ENCODE results near the gene SLC9A4.

SLC9A4 gene

GRCh38 chr2:102575888-102576287 is 102.9 kb downstream of the SLC9A4 start:
- Histone ChIP-seq H2AFZ (no peak overlapping the region), H3K9me3 (ENCODE audit: control insufficient read depth, low read length) (no peaks in the 10 kb centered on the region), H3K9ac (no peak overlapping the region), H3K4me1 (no peaks in the 10 kb centered on the region), H3K4me3 (ENCODE audit: low read depth, low read length) (no peak overlapping the region), H3K27me3 (ENCODE audit: control insufficient read depth, insufficient read depth, low read length) (no peaks in the 10 kb centered on the region), H3K36me3 (ENCODE audit: control insufficient read depth, insufficient read depth, low read length) (no peaks in the 10 kb centered on the region), H3K79me2 (no peaks in the 10 kb centered on the region), H3K4me2 (ENCODE audit: low read length) (no peak overlapping the region), H3K27ac (no peak overlapping the region)
- TF ChIP-seq CTCF (IDR thresholded peaks at IDR 0.05), result no peak

GRCh38 chr2:102578376-102578775 is 105.3 kb downstream of the SLC9A4 start:
- no peaks in the 10 kb centered on the region for H3K27me3 ChIP-seq (ENCODE audit: control insufficient read depth, insufficient read depth, low read length)

GRCh38 chr2:102581911-102582310 is 108.9 kb downstream of the SLC9A4 start:
- H3K36me3 ChIP-seq (ENCODE audit: control insufficient read depth, insufficient read depth, low read length), result no peaks in the 10 kb centered on the region

More at GRCh38 chr2:102578376-102578775, 105.3 kb downstream of the SLC9A4 start:
- Histone ChIP-seq H3K79me2 (no peaks in the 10 kb centered on the region), H2AFZ (no peak overlapping the region), H3K4me1 (no peaks in the 10 kb centered on the region), H3K27ac (no peak overlapping the region), H3K4me3 (ENCODE audit: low read depth, low read length) (no peak overlapping the region), H3K36me3 (ENCODE audit: control insufficient read depth, insufficient read depth, low read length) (no peaks in the 10 kb centered on the region), H3K9ac (no peak overlapping the region), H3K9me3 (ENCODE audit: control insufficient read depth, low read length) (no peaks in the 10 kb centered on the region), H3K4me2 (ENCODE audit: low read length) (no peak overlapping the region)
- no peak for TF ChIP-seq CTCF (IDR thresholded peaks at IDR 0.05)

GRCh38 chr2:102582845-102583244 is 109.8 kb downstream of the SLC9A4 start:
- no peaks in the 10 kb centered on the region for H3K27me3 ChIP-seq (ENCODE audit: control insufficient read depth, insufficient read depth, low read length)
- no peak overlapping the region for H3K4me3 ChIP-seq (ENCODE audit: low read depth, low read length)
- no peak overlapping the region for H2AFZ ChIP-seq
- no peak for TF ChIP-seq CTCF (IDR thresholded peaks at IDR 0.05)
- no peaks in the 10 kb centered on the region for H3K9me3 ChIP-seq (ENCODE audit: control insufficient read depth, low read length)
- no peak overlapping the region for H3K4me2 ChIP-seq (ENCODE audit: low read length)
- no peaks in the 10 kb centered on the region for H3K36me3 ChIP-seq (ENCODE audit: control insufficient read depth, insufficient read depth, low read length)
- no peaks in the 10 kb centered on the region for H3K79me2 ChIP-seq
- H3K27ac ChIP-seq, result no peak overlapping the region
- H3K9ac ChIP-seq, result no peak overlapping the region
- H3K4me1 ChIP-seq, result no peaks in the 10 kb centered on the region

More at GRCh38 chr2:102581911-102582310, 108.9 kb downstream of the SLC9A4 start:
- H2AFZ ChIP-seq, result no peak overlapping the region
- no peak overlapping the region for H3K4me2 ChIP-seq (ENCODE audit: low read length)
- H3K9ac ChIP-seq, result no peak overlapping the region
- H3K4me3 ChIP-seq (ENCODE audit: low read depth, low read length), result no peak overlapping the region
- H3K79me2 ChIP-seq, result no peaks in the 10 kb centered on the region
- H3K27ac ChIP-seq, result no peak overlapping the region
- no peaks in the 10 kb centered on the region for H3K4me1 ChIP-seq
- no peaks in the 10 kb centered on the region for H3K9me3 ChIP-seq (ENCODE audit: control insufficient read depth, low read length)
- TF ChIP-seq CTCF (IDR thresholded peaks at IDR 0.05), result no peak
- H3K27me3 ChIP-seq (ENCODE audit: control insufficient read depth, insufficient read depth, low read length), result no peaks in the 10 kb centered on the region
